NCI-H446 (cell line): ENCODE data around the gene CACNA1B.

Experiments
- DNase-seq, 2 experiments: peaks; one replicate each; lab custom pipeline; 2025; lab: John Stamatoyannopoulos, UW

CACNA1B gene

DNA sequence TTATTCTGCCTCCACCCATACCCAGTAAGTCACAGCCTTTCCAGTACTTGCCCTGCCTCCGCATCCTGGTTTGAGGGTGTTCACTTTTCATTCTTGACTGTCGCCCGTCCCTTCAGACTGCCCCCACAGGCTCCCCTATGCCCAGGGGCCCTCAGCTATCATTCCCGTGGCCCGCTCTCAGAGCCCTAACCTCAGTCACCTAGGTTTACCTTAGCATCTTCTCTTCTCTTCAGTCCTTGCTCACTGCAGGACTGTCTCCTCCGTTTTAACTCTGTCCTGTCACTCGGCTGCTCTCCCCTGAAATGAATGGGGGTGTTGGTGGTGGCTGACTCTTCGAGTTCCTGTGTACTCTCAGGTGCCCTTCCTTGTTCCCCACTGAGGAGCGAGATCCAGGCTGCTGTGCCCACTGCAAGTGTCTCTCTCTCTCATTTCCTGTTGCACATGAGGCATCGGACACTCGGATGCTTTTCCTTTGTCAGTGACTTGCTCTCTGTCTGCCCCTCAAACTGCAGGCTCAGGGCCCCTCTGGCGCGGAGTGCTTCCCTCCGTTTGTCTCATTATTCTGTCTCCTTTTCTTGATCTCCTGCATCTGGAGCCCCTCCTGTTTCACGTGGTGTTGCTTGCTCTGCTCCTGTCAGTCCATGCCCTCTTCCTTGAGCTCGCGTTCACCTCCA, 89.8 kb downstream of the CACNA1B start:
- no peak for DNase-seq

GRCh38 chr9:137968235-137968634, 90.7 kb downstream of the CACNA1B start:
- DNase-seq, result no peak

DNA sequence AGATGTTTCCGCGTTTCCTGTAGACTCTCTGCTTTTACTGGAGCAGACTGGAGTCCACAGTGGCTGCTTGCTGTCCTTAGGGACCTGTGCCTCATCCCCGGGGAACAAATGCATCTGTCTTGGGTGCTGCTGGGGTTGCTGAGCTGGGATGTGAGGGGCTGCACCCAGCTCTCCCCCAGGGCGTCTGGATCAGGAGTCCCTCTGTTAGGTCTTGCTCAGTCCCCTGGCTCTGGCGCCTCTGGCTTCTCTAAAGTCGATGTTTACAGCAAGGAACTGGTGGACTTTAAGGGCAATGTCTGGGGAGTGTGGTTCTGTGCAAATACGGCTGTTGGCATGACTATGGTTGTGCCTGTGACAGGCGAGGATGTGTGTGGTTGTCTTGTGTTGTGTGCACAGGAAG, 91.4 kb downstream of the CACNA1B start:
- no peak for DNase-seq

- DNase-seq, result no peak
Observed at GRCh38 chr9:137969685-137970084, 92.1 kb downstream of the CACNA1B start.

- DNase-seq, result no peak
Observed at GRCh38 chr9:137970098-137970497, 92.5 kb downstream of the CACNA1B start.

- no peak for DNase-seq
Observed at GRCh38 chr9:137970686-137971476, 93.3 kb downstream of the CACNA1B start.

DNA sequence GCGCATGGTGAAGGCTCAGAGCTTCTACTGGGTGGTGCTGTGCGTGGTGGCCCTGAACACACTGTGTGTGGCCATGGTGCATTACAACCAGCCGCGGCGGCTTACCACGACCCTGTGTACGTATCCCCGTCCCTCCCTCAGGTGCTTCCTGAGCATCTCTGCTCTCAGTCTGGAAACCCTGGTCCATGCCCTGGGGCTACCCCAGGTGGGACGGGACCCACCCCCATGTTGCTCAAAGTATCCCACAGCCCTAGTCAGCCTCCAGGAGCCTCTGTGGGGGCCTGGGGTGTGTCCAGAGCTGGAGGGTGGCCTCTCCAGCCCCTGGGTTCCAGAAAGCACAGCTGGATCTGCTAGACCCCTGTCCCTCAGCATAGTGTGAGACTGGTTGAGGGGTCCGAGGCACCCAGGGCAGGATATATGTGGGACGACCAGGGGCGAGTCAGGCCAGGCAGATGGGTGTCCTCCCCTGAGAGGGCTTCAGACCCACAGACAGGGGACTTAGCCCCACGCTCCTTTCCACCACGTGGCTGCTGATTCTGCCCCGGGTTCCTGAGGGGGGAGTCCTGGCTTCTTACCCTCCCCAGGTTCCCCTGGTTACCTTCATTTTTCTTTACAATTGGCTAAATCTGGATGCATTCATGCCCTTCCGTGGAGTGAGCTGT, 94.0 kb downstream of the CACNA1B start:
- no peak for DNase-seq

DNA sequence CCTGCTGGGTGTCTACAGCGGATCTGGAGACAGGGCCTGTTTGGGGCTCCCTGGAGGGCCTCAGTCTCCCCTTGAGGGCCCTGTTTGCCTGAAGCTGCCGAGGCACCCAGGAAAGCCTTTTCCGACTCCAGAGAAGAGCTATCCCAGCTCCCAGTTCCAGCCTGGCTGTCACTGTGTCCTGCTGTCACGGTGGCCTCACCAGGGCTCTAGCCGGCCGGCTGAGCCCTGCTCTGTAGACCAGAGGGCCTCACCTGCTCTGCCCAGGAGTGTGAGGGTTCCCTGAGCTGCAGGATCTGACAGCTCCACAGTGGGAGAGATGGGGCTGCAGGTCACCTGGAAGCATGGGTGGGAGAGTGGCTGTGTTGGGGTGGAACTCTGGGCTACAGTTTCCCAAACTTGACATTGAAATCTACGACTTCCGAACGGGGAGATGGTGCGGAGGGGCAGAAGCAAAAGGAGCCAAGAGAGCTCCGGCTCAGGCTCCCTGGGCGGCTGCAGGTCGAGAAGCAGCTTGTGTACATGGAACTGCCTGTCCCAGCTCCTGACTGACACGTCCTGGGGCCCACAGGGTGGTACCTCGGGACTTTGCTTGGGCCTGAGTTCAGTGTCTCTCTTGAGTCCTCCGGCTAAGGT, 94.9 kb downstream of the CACNA1B start:
- no peak for DNase-seq

- DNase-seq, result no peak
Observed at GRCh38 chr9:137972988-137973470, 95.4 kb downstream of the CACNA1B start.

DNA sequence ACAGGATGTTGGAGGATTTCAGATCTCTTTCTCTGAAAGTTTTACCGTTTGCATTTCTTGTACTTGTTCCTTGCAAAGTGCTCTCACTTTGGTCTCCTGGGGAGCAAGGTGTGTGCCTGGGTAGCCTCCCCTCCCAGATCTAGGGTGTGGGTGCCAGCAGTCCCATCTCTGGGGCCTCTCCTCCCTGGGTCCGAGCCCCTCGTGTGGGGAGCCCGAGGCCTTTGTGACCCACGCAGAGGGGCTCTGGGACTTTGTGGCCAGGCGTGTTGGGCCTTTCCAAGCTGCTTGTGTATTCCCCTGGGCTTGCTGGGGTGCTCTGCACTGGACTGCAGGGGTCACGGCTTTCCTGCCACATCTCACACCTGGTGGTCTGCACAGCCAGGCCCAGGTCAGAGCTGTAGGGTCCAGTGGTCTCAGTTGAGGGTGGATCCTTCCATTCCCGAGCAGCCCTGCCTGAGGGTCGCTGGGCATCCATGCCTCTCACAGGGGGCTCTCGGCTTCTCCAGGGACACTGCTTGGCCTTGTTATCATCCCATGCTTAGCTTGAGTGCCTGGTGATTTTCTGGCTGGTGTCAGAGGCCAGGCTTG, 96.3 kb downstream of the CACNA1B start:
- DNase-seq, result no peak

DNA sequence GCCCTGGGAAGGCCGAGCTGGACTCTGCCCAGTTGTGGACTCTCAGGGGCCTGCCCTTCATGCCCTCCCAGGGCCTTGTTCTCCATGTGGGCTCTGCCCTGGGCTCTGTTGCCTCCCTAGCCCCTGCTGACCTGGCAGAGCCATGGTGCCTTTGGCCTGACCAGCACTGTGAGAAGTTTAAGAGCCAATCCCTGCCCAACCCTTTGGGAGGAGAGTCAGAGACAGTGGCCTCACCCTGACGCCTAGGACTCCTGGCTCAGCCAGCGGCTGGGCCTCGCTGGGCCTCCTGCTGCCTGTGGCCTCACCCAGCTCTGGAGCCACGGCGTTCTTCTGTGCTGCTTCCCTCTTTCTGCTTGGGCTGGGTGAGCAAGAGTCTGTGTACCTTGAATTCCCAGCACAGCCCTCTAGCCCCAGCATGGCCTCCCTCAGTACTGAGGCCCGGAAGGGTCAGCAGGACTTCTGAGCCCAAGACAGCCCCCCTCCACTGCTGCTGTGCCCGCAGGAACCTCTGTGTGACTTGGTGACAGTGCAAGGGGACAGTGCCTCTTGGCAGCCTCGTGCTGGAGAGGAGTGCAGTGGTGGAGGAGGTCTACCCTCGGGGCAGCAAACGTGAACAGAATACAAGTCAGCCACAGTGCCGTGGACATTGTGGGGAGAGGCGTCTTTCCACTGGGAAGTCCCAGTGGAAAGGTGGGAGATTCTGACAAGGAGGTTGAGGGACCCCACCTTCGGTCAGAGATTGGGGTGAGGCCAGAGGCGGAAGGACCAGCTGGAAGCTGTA, 97.4 kb downstream of the CACNA1B start:
- DNase-seq, result no peak

GRCh38 chr9:137975527-137975913, 97.9 kb downstream of the CACNA1B start:
- no peak for DNase-seq

DNA sequence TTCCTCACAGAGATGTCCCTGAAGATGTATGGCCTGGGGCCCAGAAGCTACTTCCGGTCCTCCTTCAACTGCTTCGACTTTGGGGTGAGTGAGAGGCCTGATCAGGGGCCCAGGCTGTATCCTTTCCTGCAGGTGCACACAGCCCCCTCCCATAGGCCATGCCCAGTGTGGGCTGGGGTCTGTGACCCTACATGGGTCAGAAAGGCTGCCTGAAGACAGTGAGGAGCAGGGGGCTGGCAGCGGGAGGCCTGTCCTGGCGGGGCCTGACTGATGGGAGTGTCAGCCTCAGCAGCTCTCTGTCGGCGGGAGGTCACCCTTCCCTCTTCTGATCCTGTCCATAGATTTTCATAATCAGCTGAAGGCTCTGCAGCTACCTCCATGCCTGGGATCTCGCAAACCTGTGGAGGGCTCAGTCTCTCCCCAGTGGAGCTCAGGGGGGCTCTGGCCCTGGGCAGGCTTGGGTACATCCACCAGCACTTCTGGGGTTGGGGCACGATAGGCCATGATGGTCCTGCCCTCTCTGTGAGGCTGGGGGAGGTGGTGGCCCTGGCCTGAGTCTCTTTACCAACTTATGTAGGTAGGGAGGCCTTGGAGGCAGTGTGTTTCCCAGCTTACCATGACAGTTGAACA, 98.5 kb downstream of the CACNA1B start:
- DNase-seq, result no peak

GRCh38 chr9:137977571-137978261, 100.1 kb downstream of the CACNA1B start:
- DNase-seq, result no peak

- DNase-seq, result no peak
Observed at GRCh38 chr9:137978262-137978714, 100.7 kb downstream of the CACNA1B start.

DNA sequence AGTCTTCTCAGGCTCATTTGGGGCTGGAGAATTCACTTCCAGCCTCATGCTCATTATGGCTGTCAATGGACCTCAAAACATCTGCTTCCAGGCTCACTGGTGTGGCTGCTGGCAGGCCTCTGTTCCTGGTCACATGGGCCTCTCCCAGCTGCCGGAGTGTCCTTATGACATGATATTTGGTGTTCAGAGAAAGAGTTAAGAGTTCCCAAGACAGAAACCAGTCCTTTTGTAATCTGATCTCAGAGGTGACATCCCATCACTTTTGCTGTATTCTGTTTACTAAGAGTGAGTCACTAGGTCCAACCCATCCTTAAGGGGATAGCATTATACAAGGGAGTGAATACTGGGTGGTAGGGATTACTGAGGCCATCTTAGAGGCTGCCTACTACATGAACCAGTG, 104.6 kb downstream of the CACNA1B start:
- DNase-seq, result no peak

DNA sequence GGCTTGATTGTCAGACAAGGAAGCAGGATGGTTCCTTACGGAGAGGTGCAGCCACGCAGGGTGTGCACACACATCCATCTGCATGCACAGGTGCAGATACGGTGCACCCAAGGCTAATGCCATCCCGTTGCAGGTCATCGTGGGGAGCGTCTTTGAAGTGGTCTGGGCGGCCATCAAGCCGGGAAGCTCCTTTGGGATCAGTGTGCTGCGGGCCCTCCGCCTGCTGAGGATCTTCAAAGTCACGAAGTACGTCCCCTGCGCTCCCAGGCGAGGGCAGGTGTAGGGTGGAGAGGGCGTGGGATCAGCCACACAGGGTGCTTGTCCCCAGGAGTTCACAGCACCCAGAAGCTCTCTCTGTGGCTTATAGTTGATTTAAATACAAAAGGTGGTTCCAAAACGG, 106.4 kb downstream of the CACNA1B start:
- no peak for DNase-seq

DNA sequence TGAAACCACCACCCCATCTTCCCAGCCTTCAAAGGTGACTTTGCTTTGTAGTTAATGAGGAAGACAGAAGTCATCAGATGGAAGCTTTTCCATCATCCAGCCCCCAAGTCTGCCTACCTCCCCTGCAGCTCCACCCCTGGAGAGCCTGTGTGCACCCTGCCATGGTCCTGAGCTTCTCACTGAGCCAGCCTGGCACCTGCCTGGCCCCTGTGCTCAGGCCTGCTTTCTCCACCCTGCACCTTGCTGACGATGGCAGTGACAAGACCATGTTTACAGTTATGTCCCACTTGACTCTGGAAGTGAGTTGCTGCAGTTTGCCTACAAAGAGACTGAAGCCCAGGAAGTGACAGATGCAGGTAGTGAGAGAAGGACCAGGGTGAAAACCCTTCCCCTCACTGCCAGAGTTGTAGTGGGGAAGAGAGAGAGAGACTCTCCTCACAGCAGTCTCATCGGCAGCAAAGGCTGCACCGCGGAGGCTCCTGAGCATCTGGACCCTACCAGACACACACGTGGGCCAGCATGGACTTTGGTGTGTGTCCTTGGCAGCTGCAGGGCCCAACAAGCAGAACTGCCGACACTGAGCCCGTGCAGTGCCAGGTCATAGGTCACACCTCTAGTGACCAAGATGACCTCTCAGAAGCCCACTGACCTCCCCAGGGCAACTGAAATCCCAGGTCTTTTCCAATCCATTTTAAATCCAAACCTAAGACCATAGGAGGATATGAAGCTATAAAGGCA, 107.1 kb downstream of the CACNA1B start:
- no peak for DNase-seq

- no peak for DNase-seq
Observed at GRCh38 chr9:137985637-137986071, 108.1 kb downstream of the CACNA1B start.
